T-helper 1 cell (primary cell): ENCODE measurements around the gene KIAA1328.

Experiments used
- DNase-seq, 5 donors: peaks; one replicate each; pipeline ENCODE4 v3.0.0-alpha.2; 2012 to 2020

Gene KIAA1328

DNA sequence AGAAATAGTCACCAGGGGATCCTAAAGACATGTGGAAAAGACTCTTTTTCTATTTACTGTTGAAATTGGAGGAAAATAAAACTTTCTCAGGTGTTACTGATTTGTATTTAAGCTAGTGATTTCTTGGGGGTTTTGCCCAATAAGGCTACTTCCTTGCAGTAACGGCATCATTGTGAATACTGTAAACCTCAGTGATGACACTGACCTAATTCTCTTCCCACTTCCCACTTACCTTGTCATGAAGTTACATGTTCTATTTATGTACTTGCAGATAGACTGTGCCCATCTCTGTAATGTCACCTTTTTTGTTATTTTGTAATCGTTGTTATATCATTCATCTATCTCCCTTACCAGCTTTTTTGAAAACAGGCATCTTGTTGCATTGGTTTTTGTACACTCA lies 134.5 kb downstream of the KIAA1328 start:
- no peak for DNase-seq

DNA sequence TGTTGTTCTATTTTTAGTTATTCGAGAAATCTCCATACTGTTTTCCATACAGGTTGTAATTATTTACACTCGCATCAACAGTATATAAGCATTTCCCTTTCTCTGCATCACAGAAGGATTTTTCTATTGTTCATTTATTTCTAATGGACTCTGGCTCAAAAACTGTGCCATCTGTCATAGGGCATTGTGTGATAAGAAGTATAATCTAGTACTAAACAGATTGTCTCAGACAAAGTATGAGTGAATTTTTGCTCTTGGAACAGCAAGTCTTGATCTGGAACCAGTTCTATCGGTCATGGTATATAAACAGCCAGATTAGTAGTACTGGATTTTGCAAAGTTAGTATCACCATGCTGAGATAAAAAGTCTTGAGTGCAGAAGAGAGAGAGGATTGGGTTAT lies 145.8 kb downstream of the KIAA1328 start:
- no peak for DNase-seq

DNA sequence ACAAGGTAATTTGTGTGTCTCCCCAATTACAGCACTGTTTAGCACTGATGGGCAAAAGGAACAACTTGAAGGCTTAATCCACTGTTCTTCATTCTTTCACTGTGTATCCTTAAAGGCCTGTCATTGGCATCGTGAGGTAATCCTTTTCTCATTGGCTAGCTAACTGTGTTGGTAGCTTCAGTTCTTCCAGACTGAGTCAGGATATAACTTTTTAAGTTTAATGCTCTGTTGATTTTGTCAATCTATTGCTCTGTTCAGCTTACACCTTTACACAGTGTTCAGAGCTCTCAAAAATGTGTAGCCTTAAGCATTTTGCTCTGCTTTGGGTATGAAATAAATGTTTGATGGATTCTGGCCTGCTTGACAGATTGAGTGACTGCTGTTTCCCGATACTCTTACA lies 148.2 kb downstream of the KIAA1328 start:
- DNase-seq = no peak

DNA sequence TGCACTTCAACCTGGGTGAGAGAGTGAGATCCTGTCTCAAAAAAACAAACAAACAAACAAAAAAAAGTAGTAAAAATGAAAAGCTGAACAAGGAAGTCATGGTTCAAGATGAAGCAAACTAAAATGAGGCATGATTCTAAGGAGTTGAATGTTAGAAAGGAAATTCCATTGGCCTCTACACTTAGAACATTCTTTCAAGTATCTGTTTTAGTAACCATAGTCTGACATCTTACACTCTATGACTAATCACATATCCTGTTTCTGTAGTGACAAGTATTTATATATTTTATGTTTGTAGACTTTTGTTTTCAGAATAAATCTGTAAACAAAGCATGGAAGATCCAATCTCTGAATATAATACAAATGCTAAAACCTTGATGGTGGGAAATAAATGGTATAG lies 164.1 kb downstream of the KIAA1328 start:
- DNase-seq = peak in 1 of 5 donors; percentile 39

DNA sequence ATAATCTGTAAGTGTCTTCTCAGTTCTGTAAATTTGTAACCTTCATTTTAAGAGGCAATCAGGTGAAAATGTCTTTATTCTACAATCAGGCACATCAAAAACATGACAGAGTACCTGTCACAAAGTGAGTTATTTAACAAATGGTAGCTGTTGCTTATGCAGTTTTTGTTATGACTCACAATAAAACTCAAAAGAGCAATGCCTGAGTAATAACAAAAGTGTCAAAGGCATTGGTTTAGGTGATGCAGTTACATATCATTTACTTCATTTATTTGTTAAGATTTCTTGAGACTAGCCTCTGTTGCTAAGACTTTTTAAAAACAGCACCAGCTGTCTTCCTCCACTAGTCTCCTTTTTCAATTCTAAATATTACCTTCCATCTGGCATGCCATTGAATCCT lies 177.8 kb downstream of the KIAA1328 start:
- DNase-seq = peak in 1 of 5 donors; percentile 68

DNA sequence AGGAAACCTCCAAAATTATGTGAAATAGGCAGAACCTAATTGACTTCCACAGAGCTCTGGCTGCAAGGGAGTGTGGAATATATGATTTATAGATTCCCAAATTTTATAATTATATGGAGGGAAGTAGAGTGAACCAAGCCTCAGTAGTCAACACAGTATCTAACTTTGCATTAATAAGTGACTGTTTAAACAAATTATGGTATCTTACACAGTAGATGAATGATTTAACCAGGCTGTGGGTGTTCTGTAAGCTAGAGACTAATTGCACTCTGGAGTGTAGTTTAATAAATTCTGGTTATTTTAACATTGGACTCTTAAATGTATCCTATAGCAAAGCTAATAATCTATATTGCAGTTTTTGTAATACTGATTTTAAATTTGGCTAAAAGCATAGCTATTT lies 183.5 kb downstream of the KIAA1328 start:
- DNase-seq = no peak

DNA sequence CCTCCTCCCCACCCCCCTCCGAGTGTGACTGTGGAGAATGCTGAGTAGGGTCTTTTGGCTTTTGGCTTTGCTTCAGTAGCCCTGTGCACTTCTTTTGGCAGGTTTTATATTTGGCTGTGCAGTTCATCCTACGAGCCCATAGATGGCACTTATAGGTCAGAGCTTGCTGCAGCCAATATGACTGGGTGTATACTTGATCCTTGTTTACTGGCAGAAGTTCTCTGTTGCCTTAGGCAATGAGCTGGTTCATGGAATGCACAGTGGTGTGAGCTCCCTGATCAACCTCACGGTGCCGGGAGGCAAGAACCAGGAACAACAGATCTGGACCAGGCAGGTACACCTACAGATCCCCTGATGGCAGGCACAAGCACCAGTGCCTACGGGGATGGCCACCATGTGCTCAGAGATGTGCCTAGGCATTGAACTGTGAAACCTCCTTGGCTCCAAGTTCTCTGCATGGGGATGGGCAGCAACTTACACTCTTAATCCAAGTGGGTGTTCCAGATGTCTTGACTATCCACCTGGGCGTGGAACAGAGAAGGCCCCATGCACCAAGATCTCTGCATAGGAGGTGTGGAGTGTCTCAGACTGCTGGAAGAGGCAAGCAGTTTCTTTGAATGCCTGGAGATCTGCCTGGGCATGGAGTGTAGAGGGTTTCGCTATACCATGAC lies 190.4 kb downstream of the KIAA1328 start:
- DNase-seq = no peak

DNA sequence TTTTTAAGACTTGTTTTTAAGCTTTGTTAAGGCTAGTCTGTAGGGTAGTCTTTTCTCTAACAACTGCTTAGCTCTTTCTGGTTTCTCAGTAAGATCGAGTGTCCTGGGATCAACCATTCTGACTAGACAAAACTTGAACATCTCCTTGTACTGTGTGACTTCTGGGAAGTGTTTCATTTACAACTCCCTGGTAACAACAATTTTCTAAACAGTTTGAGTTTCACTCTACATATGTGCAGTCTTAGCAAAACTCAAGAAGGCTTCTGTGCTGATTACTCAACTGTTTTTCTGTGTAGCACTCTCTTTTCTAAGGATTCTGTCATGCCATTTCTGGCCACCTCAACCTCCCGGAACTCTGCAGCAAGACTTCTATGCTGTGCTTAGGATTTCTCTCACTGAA lies 204.5 kb downstream of the KIAA1328 start:
- peak in 1 of 5 donors; percentile 3 for DNase-seq

DNA sequence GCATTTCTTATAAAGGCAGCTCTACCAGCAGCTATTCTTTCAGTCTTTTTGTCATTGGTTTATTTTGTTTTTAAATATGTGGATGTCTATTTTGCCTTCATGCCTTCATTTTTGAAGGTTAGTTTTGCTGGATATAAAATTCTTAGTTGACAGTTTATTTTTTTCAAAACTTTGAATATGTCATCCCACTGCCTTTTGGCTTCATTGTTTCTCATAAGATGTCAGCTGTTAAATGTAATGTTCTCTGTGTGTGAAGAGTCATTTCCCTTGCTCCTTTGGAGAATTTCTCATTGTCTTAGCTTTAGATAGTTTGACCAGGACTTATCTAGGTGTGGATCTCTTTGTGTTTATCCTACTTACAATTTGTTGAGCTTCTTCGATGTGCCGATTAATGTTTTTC lies 213.5 kb downstream of the KIAA1328 start:
- DNase-seq = no peak

DNA sequence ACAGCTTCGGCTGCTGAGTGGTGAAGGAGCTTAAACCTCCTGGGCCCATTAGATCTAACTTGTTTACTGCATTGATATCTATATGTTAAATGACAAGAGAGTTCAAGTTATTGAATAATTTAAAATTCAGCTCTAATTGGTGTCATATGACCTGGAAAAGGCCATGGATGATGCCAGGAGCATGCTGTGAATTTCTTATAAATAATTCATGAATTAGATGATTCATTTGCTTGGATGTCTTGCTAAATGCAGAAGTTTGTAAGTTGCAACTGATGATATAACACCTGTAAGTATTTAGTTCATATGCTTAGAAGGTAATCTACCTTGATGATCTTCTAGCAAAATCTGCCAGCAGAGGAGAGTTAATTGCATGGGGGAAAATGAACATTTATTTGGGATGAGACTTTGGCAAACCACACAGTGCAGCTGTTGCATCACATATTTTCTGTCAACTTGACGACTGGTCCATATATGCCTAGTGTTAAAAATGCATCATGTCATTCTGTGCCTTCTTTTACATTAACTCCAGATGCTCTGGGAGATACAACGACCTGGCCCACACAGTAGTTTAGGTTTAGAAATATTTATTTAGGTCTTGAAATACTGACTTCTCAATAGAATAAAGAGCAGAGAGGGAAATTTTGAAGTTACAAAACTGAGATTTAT lies 226.3 kb downstream of the KIAA1328 start:
- DNase-seq = no peak

DNA sequence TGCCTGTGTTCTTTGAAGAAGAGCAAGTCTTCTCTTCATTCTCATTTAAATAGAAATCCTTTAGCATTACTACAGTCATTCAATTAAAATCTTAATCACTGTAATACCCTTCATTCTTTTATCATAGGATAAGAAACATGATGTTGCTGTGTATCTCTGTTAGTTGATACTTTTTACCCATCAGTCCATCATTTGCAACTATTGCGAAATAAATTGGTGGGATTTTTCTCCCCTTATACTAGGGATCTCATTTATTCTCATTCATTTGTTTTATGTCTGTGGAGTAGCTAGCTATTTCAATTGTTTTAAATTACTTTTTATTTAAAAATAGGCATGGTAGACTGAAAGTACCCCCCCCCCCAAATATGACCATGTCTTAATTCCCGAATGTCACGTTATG lies 235.3 kb downstream of the KIAA1328 start:
- no peak for DNase-seq

DNA sequence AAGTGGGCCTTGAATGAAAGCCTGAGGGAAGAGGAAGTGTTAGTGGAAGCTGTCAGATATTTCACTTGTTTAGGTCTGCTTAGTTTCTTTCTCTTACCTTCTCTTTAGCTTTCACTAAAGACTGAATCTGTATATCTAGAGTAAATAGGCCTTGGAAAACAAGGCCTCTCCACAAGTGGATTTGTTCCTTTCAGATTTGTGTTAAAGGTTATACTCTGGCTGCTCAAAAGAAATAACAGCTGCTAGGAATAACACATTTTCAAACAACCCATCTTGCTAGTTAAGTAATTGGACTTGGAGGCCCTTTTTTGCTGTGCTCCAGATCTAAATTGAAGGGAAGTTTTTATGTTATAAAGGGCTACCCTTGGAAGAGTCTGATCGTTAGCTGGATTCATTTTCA lies 236.3 kb downstream of the KIAA1328 start:
- no peak for DNase-seq

DNA sequence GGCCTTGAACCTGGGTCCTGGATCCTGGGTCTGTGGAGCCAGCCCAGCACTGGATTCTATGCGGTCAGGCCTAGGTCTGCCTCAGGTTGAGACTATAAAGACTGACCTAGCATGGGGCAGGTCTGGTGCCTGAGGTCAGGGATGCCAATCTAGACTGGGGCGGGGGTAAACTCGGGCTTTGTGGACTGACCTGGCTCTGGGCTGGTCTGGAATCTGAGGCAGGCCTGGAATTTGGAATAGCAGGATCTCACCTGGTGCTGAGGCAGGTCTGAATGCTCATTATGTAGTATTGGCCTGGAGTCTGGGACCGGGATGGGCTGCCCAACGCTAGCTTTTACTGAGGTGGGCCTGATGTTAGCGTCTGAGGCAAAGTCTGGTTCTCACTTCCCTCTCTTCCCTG lies 256.0 kb downstream of the KIAA1328 start:
- DNase-seq = no peak

DNA sequence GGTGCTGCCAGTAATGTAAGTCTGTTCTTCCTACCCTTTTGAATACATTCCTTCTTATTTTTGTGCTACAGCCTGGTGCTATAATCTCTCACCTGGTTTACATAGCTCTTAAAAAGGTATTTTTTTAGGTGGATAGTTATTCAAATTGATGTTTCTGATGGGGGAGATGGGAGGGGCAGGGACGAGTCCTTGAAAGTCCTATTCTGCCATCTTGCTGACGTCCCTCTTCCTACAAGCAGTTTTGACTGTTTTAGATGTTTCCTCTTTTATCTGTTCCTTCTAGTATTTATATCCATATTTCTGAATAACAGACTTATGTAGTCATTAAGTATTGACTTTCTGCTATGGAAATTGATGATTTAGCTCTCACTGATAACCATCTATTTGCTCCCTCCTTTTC lies 256.4 kb downstream of the KIAA1328 start:
- no peak for DNase-seq

DNA sequence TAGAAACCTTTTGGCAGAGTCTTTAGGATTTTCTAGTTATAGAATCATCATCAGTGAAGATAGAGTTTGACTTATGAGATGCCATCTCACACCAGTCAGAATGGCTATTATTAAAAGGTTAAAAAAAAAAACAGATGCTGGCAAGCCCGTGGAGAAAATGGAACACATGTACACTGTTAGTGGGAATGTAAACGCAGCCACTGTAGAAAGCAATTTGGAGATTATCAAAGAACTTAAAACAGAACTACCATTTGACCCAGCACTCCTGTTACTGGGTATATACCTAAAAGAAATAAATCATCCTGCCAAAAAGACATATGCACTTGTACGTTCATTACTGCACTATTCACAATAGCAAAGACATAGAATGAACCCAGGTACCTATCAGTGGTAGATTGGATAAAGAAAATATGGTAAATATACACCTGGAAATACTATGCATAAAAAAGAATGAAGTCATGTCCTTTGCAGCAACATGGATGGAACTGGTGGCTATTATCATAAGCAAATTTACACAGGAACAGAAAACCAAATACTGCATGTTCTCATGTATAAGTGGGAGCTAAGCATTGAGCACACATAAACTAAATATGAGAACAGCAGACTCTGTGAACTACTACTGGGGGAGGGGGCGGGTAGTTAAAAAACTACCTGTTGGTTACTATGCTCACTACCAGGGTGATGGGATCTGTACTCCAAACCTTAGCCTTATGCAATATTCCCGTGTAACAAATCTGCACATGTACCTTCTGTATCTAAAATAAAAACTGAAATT lies 279.0 kb downstream of the KIAA1328 start:
- no peak for DNase-seq

DNA sequence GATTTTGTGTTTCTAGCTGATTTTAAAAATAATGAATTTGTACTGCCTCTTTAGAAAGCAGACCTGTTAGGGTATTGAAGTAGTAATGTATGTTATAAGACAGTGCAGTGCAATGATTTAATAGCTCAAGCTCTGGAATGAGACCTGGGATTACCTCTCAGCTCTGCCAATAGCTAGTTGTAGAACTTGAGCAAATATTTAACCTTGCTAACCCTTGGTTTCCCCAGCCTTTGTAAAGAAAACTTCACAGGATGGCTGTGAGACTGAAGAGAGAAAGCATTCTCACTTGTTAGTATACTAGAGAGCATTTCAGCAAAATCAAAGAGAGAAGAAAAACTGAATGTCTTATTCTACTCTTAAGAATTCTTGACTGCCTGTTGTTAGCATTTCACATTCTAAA lies 293.9 kb downstream of the KIAA1328 start:
- no peak for DNase-seq

DNA sequence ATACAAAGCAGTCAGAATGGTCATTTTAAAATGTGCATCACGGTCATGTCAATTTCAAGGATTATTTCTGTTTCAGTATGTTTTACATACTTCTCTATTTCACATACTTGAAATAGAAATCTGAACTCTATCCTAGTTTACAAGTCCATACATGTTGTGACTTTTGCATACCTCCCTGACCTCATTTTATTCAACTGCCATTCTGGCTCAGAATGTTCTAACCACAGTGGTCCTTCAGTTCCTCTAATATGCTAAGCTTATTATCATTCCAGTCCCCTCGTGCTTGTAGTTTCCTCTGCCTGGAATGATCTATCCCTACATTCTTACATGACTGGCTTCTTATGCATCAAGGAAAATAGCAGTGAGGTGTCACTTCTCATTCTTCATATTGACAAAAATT lies 295.6 kb downstream of the KIAA1328 start:
- DNase-seq = no peak

DNA sequence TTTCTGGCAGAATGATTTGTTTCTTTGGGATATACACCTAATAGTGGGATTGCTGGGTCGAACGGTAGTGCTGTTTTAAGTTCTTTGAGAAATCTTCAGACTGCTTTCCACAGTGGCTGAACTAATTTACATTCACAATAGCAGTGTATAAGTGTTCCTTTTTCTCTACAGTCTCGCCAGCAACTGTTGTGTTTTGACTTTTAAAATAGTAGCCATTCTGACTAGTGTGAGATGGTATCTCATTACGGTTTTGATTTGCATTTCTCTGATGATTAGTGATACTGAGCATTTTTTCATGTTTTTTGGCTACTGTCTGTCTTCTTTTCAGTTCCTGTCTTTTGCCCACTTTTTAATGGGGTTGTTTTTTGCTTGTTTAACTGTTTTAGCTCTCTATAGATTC lies 306.2 kb downstream of the KIAA1328 start:
- DNase-seq = no peak

DNA sequence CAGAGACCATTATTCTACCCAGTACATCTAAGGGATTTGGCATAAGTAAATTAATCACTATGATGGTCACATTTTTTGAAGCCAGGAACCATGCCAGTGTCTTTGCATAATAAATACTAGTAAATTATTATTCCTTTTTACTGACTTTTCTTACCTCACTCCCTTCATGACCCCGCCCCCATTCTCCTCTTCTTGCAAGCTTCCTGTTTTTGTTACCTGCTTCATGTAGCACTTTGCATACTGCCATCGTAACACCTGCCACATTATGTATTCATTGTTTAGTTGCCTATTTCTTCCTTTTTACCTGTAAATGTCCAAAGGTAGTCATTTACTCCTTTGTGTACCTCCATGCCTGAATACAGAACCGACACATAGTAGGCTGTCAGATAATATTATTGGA lies 309.5 kb downstream of the KIAA1328 start:
- DNase-seq = no peak

DNA sequence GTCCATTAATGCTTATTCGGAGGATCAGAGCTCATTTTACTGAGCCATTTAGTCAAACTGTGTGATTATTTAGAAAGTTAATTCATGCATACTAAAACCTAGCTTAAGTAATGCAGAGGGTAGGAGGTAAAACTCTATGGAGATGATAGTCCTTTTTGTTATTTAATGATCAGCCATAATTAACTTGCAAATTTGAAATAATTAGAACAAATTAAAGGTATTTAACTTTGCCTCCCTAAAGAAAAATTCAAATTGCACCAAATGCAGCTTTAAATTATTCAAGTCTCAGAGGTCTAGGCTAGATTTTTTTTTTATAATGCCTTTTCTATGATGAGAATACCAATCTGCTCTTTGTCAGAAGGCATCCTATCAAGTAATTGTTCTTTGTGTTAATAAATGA lies 310.9 kb downstream of the KIAA1328 start:
- DNase-seq = no peak

DNA sequence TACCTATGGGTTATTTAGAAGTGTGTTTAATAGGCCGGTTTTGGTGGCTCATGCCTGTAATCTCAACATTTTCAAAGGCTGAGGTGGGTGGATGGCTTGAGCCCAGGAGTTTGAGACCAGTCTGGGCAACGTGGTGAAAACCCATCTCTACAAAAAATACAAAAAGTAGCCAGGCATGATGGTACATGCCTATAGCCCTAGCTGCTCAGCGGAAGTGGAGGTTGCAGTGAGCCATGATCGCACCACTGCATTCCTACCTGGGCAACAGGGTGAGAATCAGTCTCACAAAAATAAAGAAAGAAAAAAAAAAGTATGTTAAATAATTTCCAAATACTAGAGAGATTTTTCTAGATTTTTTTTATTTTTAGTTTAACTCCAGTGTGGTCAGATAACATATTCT lies 316.0 kb downstream of the KIAA1328 start:
- DNase-seq = no peak

DNA sequence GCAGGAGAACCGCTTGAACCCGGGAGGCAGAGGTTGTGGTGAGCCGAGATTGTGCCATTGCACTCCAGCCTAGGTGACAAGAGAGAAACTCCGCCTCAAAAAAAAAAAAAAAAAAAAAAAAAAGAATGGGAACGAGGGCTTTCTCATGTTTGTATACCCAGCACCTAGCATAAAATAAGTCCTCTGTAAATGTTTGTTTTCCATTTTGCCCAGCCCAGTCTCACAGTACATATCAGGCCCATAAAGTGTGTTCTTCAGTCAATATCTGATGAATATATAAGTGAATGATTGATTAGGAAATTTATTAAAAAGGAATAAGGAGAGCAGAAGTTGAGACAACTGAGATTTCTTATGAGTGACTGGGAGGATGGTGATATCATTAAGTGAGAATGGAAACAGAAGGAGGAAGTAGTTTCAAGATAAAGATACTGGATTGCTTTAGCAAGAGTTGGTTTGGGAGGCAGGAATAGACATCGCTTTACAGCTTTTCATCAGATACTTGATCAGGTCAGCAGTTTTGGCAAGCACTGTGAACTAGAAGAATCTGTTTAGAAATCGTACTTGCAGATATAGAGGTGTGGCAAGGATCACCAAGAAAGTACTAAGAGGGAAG lies 327.5 kb downstream of the KIAA1328 start:
- DNase-seq = no peak

DNA sequence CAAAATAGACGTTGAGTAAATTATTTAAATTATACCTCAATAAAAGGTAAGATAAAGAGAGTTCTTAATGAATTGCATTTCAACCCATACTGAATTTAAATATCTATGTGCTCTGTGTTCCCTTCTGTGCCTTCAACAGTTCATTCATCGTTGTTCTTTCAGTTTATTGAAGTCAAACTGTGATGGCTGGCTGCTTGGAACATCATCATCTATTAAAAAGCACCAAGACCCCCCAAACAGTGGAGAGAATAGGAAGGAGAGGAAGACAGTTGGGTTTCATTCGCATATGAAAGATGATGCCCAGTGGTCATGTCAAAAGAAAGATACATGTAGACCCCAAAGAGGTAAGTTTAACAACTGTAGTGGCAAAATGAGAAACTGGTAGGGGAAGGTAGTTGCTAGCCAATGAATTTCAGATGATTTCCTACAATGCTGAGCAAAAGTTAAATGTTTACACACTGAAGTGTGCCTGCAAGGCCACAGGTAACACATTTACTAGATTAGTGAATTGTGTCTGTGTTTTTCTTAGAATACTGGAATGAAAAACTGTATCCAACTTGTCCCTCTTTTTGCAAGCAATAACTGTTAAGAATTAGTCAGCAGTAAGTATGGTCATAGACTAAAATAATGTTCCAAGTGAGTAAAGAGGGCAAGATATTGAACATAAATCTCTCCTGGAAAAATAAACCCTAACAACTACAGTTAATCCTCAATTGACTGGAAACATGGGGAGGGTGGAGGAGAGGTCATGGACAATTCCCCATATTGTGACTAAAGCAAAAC lies 331.3 kb downstream of the KIAA1328 start:
- no peak for DNase-seq
